H1 (cell line): ENCODE measurements around the gene RENBP. TPM values are rescaled to one million over a fixed set of nuclear protein-coding genes. Genes with fewer than 3 reads are reported as not detected.

ENCODE experiments used
- CTCF ChIA-PET: fragments of 300-600 bp; sonication (Branson Sonifier 250); formaldehyde crosslinking; loops from one replicate; lab custom pipeline; 2021; ENCODE audit not compliant: partially characterized antibody; lab: Charles Lee
- POLR2A ChIA-PET: fragments of 300-600 bp; sonication (Branson Sonifier 250); formaldehyde crosslinking; loops from one replicate; lab custom pipeline; 2021; ENCODE audit warnings: inconsistent platforms; ENCODE audit not compliant: partially characterized antibody; lab: Charles Lee
- DNase-seq, 2 experiments: peaks; one replicate each; pipeline versions ENCODE4 v3.0.0 to v3.0.0-alpha.2; 2010 to 2022; ENCODE audit warnings: low spot score in 2 of 2, low read depth in 1 of 2, mixed read lengths in 1 of 2
- FAIRE-seq: peaks from 2 replicates; lab custom pipeline; 2011; peaks lifted over from hg19 to GRCh38; lab: Jason Lieb, UNC
- H2AFZ ChIP-seq: 2 replicates; pipeline ENCODE4 v1.8.1; 2012; ENCODE audit warnings: low read length, inconsistent platforms
- H2AK5ac ChIP-seq: 2 replicates; pipeline ENCODE4 v1.6.1; 2013; ENCODE audit warnings: low read depth, low read length
- H2BK120ac ChIP-seq: replicated peaks from 2 replicates; pipeline ENCODE3; 2013; ENCODE audit warnings: low read depth, low read length, inconsistent platforms
- H2BK12ac ChIP-seq: 2 replicates; pipeline ENCODE4 v1.6.1; 2013; ENCODE audit warnings: low read depth, low read length
- H2BK15ac ChIP-seq: 2 replicates; pipeline ENCODE4 v1.6.1; 2013; ENCODE audit warnings: low read length
- H2BK20ac ChIP-seq: 2 replicates; pipeline ENCODE4 v1.6.1; 2013; ENCODE audit warnings: low read length
- H2BK5ac ChIP-seq: 2 replicates; pipeline ENCODE4 v1.6.1; 2013; ENCODE audit warnings: low read depth, low read length
- H3K14ac ChIP-seq: 2 replicates; pipeline ENCODE4 v1.6.1; 2013; ENCODE audit warnings: inconsistent platforms; ENCODE audit not compliant: insufficient read length
- H3K18ac ChIP-seq: 2 replicates; pipeline ENCODE4 v1.6.1; 2013; ENCODE audit warnings: low read length; ENCODE audit errors: extremely low read depth
- H3K23ac ChIP-seq: 2 replicates; pipeline ENCODE4 v1.6.1; 2013; ENCODE audit warnings: inconsistent platforms; ENCODE audit not compliant: insufficient read length
- H3K23me2 ChIP-seq: 2 replicates; pipeline ENCODE4 v1.6.1; 2013; ENCODE audit warnings: low read depth, low read length
- H3K27ac ChIP-seq: 2 replicates; pipeline ENCODE4 v1.6.1; 2011; ENCODE audit warnings: low read depth, low read length, inconsistent platforms
- H3K27me3 ChIP-seq, 4 experiments: replicated peaks in 1 of 4; 1 replicate in 1 of 4; 2 replicates in 3 of 4; pipeline versions ENCODE4 v1.6.1 to v1.8.1; 2011 to 2013; ENCODE audit warnings: low read length in 3 of 4, mild to moderate bottlenecking in 3 of 4, inconsistent platforms in 2 of 4, mixed read lengths in 2 of 4, moderate library complexity in 1 of 4; ENCODE audit not compliant: control insufficient read depth in 3 of 4, insufficient read depth in 3 of 4; ENCODE audit errors: extremely low read depth in 1 of 4
- H3K36me3 ChIP-seq, 4 experiments: 2 replicates each; pipeline versions ENCODE4 v1.6.1 to v1.8.1; 2011 to 2013; ENCODE audit warnings: mild to moderate bottlenecking in 4 of 4, low read length in 3 of 4, moderate library complexity in 2 of 4, control low read depth in 1 of 4, inconsistent platforms in 1 of 4; ENCODE audit not compliant: insufficient read depth in 4 of 4, control insufficient read depth in 2 of 4
- H3K4ac ChIP-seq: replicated peaks from 2 replicates; pipeline ENCODE3; 2013; ENCODE audit warnings: low read length, low read depth, mixed read lengths, inconsistent platforms; ENCODE audit not compliant: insufficient read length
- H3K4me1 ChIP-seq, 4 experiments: replicated peaks in 1 of 4; 1 replicate in 1 of 4; 2 replicates in 3 of 4; pipeline versions ENCODE4 v1.6.1 to v1.8.1; 2011 to 2013; ENCODE audit warnings: low read length in 3 of 4, inconsistent platforms in 2 of 4, mixed read lengths in 1 of 4; ENCODE audit not compliant: insufficient read depth in 4 of 4, control insufficient read depth in 3 of 4
- H3K4me2 ChIP-seq, 2 experiments: 2 replicates each; pipeline versions ENCODE4 v1.6.1 to v1.8.1; 2011 to 2013; ENCODE audit warnings: low read depth in 2 of 2, low read length in 2 of 2, control low read depth in 1 of 2, inconsistent platforms in 1 of 2, mild to moderate bottlenecking in 1 of 2; ENCODE audit not compliant: insufficient read depth in 1 of 2
- H3K4me3 ChIP-seq, 4 experiments: fragments of 200-600, 300-600 bp in 1 of 4; sonication (generic), shearing (Covaris generic), sonication (Bioruptor Twin) in 1 of 4; 2 replicates each; pipeline versions ENCODE4 v1.5.1 to v1.8.1; 2011 to 2016; ENCODE audit warnings: low read length in 4 of 4, low read depth in 3 of 4, control low read depth in 2 of 4, inconsistent platforms in 2 of 4, mild to moderate bottlenecking in 2 of 4, mixed read lengths in 1 of 4, moderate library complexity in 1 of 4; ENCODE audit not compliant: insufficient read depth in 2 of 4; ENCODE audit errors: extremely low read depth in 1 of 4
- H3K56ac ChIP-seq: replicated peaks from 2 replicates; pipeline ENCODE3; 2013; ENCODE audit warnings: low read depth, mild to moderate bottlenecking, mixed read lengths, low read length, inconsistent platforms; ENCODE audit not compliant: insufficient read length
- H3K79me1 ChIP-seq: 2 replicates; pipeline ENCODE4 v1.6.1; 2013; ENCODE audit warnings: low read depth, low read length, control low read depth
- H3K79me2 ChIP-seq, 2 experiments: 2 replicates each; pipeline versions ENCODE4 v1.6.1 to v1.8.1; 2012 to 2013; ENCODE audit warnings: low read length in 2 of 2, mild to moderate bottlenecking in 2 of 2, inconsistent platforms in 1 of 2; ENCODE audit not compliant: insufficient read depth in 2 of 2, control insufficient read depth in 1 of 2
- H3K9ac ChIP-seq, 4 experiments: replicated peaks in 1 of 4; 1 replicate in 1 of 4; 2 replicates in 3 of 4; pipeline versions ENCODE4 v1.6.1 to v1.8.1; 2011 to 2013; ENCODE audit warnings: low read depth in 3 of 4, low read length in 3 of 4, control low read depth in 2 of 4, mild to moderate bottlenecking in 2 of 4, moderate library complexity in 2 of 4, inconsistent platforms in 1 of 4; ENCODE audit errors: extremely low read depth in 1 of 4
- H3K9me3 ChIP-seq, 2 experiments: 2 replicates each; pipeline versions ENCODE4 v1.6.1 to v1.8.1; 2012 to 2013; ENCODE audit warnings: mild to moderate bottlenecking in 2 of 2, moderate library complexity in 2 of 2, control low read depth in 1 of 2, inconsistent platforms in 1 of 2, low read depth in 1 of 2, low read length in 1 of 2, mixed read lengths in 1 of 2; ENCODE audit not compliant: insufficient read depth in 2 of 2
- H4K20me1 ChIP-seq, 2 experiments: replicated peaks in 1 of 2; 2 replicates each; pipeline versions ENCODE3 to v1.8.1; 2011 to 2013; ENCODE audit warnings: inconsistent platforms in 2 of 2, low read length in 2 of 2, mild to moderate bottlenecking in 1 of 2; ENCODE audit not compliant: insufficient read depth in 2 of 2, control insufficient read depth in 1 of 2
- H4K5ac ChIP-seq: 2 replicates; pipeline ENCODE4 v1.6.1; 2013; ENCODE audit warnings: low read length, low read depth, mixed read lengths, inconsistent platforms; ENCODE audit not compliant: insufficient read length
- H4K8ac ChIP-seq: 2 replicates; pipeline ENCODE4 v1.8.0; 2013; ENCODE audit warnings: mild to moderate bottlenecking, moderate library complexity, low read length, inconsistent platforms; ENCODE audit not compliant: insufficient read depth; ENCODE audit errors: extremely low read depth
- H4K91ac ChIP-seq: replicated peaks from 2 replicates; pipeline ENCODE3; 2013; ENCODE audit warnings: low read length, mixed read lengths, inconsistent platforms; ENCODE audit not compliant: insufficient read length
- WGBS, 2 experiments: shearing (Covaris generic) in 1 of 2; methylation state at CpG; one replicate each; pipeline versions ENCODE4 v1.1.6 to v1.1.7; 2013 to 2015; ENCODE audit warnings: low lambda C conversion rate in 2 of 2, mixed read lengths in 2 of 2, inconsistent platforms in 1 of 2, low coverage in 1 of 2, missing lambda C conversion rate in 1 of 2; ENCODE audit not compliant: insufficient replicate concordance in 2 of 2, insufficient coverage in 1 of 2, insufficient read length in 1 of 2; ENCODE audit errors: extremely low coverage in 1 of 2, missing lambda C conversion rate in 1 of 2; 5-methylcytosine and 5-hydroxymethylcytosine counted together
- polyA plus RNA-seq, 7 experiments: library from polyadenylated mRNA; depleted of rRNA in 3 of 7; stranded (reverse) in 5 of 7; unstranded in 2 of 7; fragments of >200 nt in 5 of 7; fragments of 200-250 nt in 2 of 7; gene quantifications; 1 replicate in 5 of 7; 2 replicates in 1 of 7; 4 replicates in 1 of 7; pipeline versions ENCODE4 v1.2.1 to v1.2.3, GENCODE V29; 2011 to 2013; ENCODE audit warnings: missing spikeins in 2 of 7, mixed read lengths in 2 of 7
- total RNA-seq: library from RNA; stranded (reverse); fragmentation: NEBNext Ultra II Directional; extraction: Animal tissue kit (Norgen Biotek cat#: 25700); gene quantifications from 2 replicates; pipeline ENCODE4 v1.2.1, GENCODE V29; 2021

RENBP gene
- total and polyA plus RNA-seq, 2 of the 8 experiments (the other 6 are each of a cell fraction or from before 2014, with no cell fraction given), result 12.4 to 21.8 TPM

- no peak for FAIRE-seq
- H3K23ac ChIP-seq, result no peak overlapping the region
- ChIA-PET POLR2A (interaction anchor here (1.4 to 18.9 kb wide), 3 partner anchors 14 to 33 kb away, joined by 3 to 231 read pairs (median 3); partner anchors contain the start of gene ARHGAP4), CTCF (interaction anchor here (0.8 to 19.6 kb wide), 7 partner anchors 9 to 30 kb away, joined by 3 to 272 read pairs (median 4); partner anchors contain the start of genes ARHGAP4 and RENBP)
- H2AK5ac ChIP-seq, result no peak overlapping the region
- no peak overlapping the region for H4K5ac ChIP-seq
- 94% methylated on average over 10 of the region's 10 CpGs; no CpG with 5 or more reads in 1 of the 2 experiments for WGBS, 2 experiments
- H3K9ac ChIP-seq, result no peak overlapping the region
- H3K4ac ChIP-seq, result no peak overlapping the region
- no peak overlapping the region for H2AFZ ChIP-seq
- H2BK120ac ChIP-seq, result no peak overlapping the region
- H3K18ac ChIP-seq, result no peak overlapping the region
- no peak overlapping the region for H3K4me3 ChIP-seq
- no peaks in the 10 kb centered on the region for H3K27me3 ChIP-seq
- H2BK5ac ChIP-seq, result no peak overlapping the region
- no peak overlapping the region for H3K56ac ChIP-seq
- no peak overlapping the region for H2BK20ac ChIP-seq
- H3K23me2 ChIP-seq, result 0 out of 2 replicates have a peak, but pooled peaks cover 2% of the 10 kb centered on the region
- peaks cover 4 to 11% (median 8%) of the 10 kb centered on the region in 4 experiments for H3K4me1 ChIP-seq
- no peaks in the 10 kb centered on the region for H3K79me1 ChIP-seq
- no peak overlapping the region for H3K27ac ChIP-seq
- no peak overlapping the region for H3K14ac ChIP-seq
- no peaks in the 10 kb centered on the region for H3K36me3 ChIP-seq
- no peaks in the 10 kb centered on the region for H3K9me3 ChIP-seq
- H2BK12ac ChIP-seq, result no peak overlapping the region
- H4K8ac ChIP-seq, result no peak overlapping the region
- no peak overlapping the region for H2BK15ac ChIP-seq
- no peak overlapping the region for H4K91ac ChIP-seq
- H3K4me2 ChIP-seq, result no peak overlapping the region
- peaks cover 0 to 3% of the 10 kb centered on the region in 2 experiments for H4K20me1 ChIP-seq
- no peak for DNase-seq
- H3K79me2 ChIP-seq, result peaks cover 0 to 9% of the 10 kb centered on the region in 2 experiments; a peak in 2 of 4 replicates
Observed at GRCh38 chrX:153938226-153938786, 6.1 kb downstream of the RENBP start.
